HFFc6 (cell line): ENCODE results near the gene CD7. TPM values are rescaled to one million over a fixed set of nuclear protein-coding genes. Genes with fewer than 3 reads are reported as not detected.

ENCODE experiments used
- DNase-seq: peaks from one replicate; pipeline ENCODE4 v3.0.0-alpha.2; 2018
- H3K27ac Mint-ChIP-seq: 2 replicates; pipeline ENCODE4 v1.8.0; 2020; ENCODE audit warnings: mild to moderate bottlenecking, mixed read lengths
- H3K27me3 Mint-ChIP-seq: 2 replicates; pipeline ENCODE4 v1.8.0; 2021; ENCODE audit warnings: mild to moderate bottlenecking, moderate library complexity, mixed read lengths; ENCODE audit not compliant: insufficient read depth
- H3K36me3 Mint-ChIP-seq: 2 replicates; pipeline ENCODE4 v1.8.0; 2021; ENCODE audit warnings: low read depth, mixed read lengths
- H3K4me1 Mint-ChIP-seq: 2 replicates; pipeline ENCODE4 v1.8.0; 2020; ENCODE audit warnings: low read depth, mixed read lengths
- H3K4me3 Mint-ChIP-seq: 2 replicates; pipeline ENCODE4 v1.8.0; 2020; ENCODE audit warnings: mild to moderate bottlenecking, moderate library complexity, mixed read lengths
- H3K9me3 Mint-ChIP-seq: 2 replicates; pipeline ENCODE4 v1.8.0; 2020; ENCODE audit warnings: mild to moderate bottlenecking, mixed read lengths
- total RNA-seq, 6 experiments: library from RNA; stranded (reverse); fragmentation: NEBNext Ultra II Directional; extraction: Animal tissue kit (Norgen Biotek cat#: 25700); gene quantifications; 2 replicates in 1 of 6; 3 replicates in 5 of 6; pipeline ENCODE4 v1.2.3, GENCODE V29; 2021
- TF ChIP-seq, protein P1 (sequence below): fragments of 200-600 bp; sonication (generic); IDR thresholded peaks from 2 replicates; pipeline ENCODE4 v1.5.0; 2021; ENCODE audit warnings: antibody characterized with exemption, mild to moderate bottlenecking

CD7 gene
- total RNA-seq, 6 experiments from 2014 or later = 0.20 TPM; not detected in 5

- Mint-ChIP-seq H3K4me3 (no peak overlapping the region), H3K27me3 (peaks cover 2% of the 10 kb centered on the region), H3K9me3 (no peaks in the 10 kb centered on the region), H3K4me1 (no peaks in the 10 kb centered on the region), H3K27ac (no peak overlapping the region), H3K36me3 (no peaks in the 10 kb centered on the region)
- no peak for DNase-seq
- TF ChIP-seq, protein P1, sequence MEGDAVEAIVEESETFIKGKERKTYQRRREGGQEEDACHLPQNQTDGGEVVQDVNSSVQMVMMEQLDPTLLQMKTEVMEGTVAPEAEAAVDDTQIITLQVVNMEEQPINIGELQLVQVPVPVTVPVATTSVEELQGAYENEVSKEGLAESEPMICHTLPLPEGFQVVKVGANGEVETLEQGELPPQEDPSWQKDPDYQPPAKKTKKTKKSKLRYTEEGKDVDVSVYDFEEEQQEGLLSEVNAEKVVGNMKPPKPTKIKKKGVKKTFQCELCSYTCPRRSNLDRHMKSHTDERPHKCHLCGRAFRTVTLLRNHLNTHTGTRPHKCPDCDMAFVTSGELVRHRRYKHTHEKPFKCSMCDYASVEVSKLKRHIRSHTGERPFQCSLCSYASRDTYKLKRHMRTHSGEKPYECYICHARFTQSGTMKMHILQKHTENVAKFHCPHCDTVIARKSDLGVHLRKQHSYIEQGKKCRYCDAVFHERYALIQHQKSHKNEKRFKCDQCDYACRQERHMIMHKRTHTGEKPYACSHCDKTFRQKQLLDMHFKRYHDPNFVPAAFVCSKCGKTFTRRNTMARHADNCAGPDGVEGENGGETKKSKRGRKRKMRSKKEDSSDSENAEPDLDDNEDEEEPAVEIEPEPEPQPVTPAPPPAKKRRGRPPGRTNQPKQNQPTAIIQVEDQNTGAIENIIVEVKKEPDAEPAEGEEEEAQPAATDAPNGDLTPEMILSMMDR = no peak
These were observed 1.6 kb downstream of the CD7 start for GRCh38 chr17:82315703-82316358.

- H3K36me3 Mint-ChIP-seq = no peaks in the 10 kb centered on the region
- no peak for DNase-seq
- peaks cover 6% of the 10 kb centered on the region for H3K27me3 Mint-ChIP-seq
- TF ChIP-seq, protein P1 = no peak
- H3K27ac Mint-ChIP-seq = no peak overlapping the region
- H3K4me1 Mint-ChIP-seq = no peaks in the 10 kb centered on the region
- H3K4me3 Mint-ChIP-seq = no peak overlapping the region
- no peaks in the 10 kb centered on the region for H3K9me3 Mint-ChIP-seq
These were observed 2.4 kb downstream of the CD7 start for GRCh38 chr17:82314727-82315605.

GRCh38 chr17:82314012-82314726 lies 3.2 kb downstream of the CD7 start:
- no peak overlapping the region for H3K4me3 Mint-ChIP-seq
- no peak for DNase-seq
- no peaks in the 10 kb centered on the region for H3K9me3 Mint-ChIP-seq
- no peak overlapping the region for H3K27ac Mint-ChIP-seq
- peaks cover 11% of the 10 kb centered on the region for H3K27me3 Mint-ChIP-seq
- no peaks in the 10 kb centered on the region for H3K4me1 Mint-ChIP-seq
- TF ChIP-seq, protein P1 = no peak
- H3K36me3 Mint-ChIP-seq = no peaks in the 10 kb centered on the region

GRCh38 chr17:82313195-82314011 lies 4.0 kb downstream of the CD7 start:
- Mint-ChIP-seq H3K27me3 (peaks cover 18% of the 10 kb centered on the region), H3K27ac (no peak overlapping the region), H3K9me3 (no peaks in the 10 kb centered on the region), H3K4me1 (peaks cover 4% of the 10 kb centered on the region; the same call in 1 of the 2 replicates), H3K4me3 (no peak overlapping the region), H3K36me3 (no peaks in the 10 kb centered on the region)
- no peak for DNase-seq
- TF ChIP-seq, protein P1 = no peak

DNA sequence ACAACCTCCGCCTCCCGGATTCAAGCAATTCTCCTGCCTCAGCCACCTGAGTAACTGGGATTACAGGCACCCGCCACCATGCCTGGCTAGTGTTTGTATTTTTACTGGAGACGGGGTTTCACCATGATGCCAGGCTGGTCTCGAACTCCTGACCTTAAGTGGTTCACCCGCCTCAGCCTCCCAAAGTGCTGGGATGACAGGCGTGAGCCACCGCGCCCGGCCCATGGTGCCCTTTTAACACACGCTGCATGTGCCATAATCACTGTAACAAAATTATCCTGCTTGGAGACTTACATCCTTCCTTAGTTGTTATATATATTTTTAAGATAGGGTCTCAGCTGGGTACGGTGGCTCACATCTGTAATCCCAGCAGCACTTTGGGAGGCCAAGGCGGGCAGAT lies 5.4 kb downstream of the CD7 start:
- H3K4me3 Mint-ChIP-seq = no peak overlapping the region
- H3K36me3 Mint-ChIP-seq = no peaks in the 10 kb centered on the region
- H3K4me1 Mint-ChIP-seq = peaks cover 4% of the 10 kb centered on the region; the same call in 1 of the 2 replicates
- TF ChIP-seq, protein P1 = no peak
- peaks cover 18% of the 10 kb centered on the region for H3K27me3 Mint-ChIP-seq
- H3K27ac Mint-ChIP-seq = no peak overlapping the region
- no peaks in the 10 kb centered on the region for H3K9me3 Mint-ChIP-seq
- no peak for DNase-seq
